ENCODE measurements around the gene HOXA10. TPM values are rescaled to one million over a fixed set of nuclear protein-coding genes. Genes with fewer than 3 reads are reported as not detected.

Gene HOXA10
- total RNA-seq, 1 experiment from 2014 or later = not detected

DNA sequence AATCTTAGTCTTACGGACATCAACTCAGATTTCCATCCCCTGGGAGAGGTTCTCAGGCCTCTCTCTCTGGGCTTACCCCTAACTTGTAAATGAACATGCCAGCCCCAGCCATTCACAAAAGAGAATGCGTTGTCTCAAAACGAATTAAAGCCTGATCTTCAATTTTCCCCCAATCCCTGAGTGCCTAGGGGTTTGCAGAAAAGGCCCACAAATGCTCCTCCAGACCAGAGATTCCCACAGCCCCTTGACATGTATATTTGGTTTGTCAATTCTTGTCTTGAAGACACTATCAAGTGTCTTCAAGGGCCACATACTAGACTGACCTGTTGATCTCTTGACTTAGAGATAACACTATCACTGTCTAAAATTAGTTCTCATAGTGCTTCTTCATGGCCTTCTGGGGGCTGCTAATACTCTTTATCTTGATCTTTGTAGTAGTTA lies 37.7 kb upstream of the HOXA10 start:
- H3K4me1 ChIP-seq (ENCODE audit: insufficient read depth, low read length) = no peaks in the 10 kb centered on the region
- WGBS (ENCODE audit: extremely low coverage, insufficient read length, low lambda C conversion rate) = no CpG with 5 or more reads among the region's 3 CpGs
- H2BK15ac ChIP-seq (ENCODE audit: low read depth, low read length) = no peak overlapping the region
- peaks cover 16 to 29% of the 10 kb centered on the region in 2 experiments for H3K4me1 Mint-ChIP-seq
- no peak overlapping the region for H2AFZ ChIP-seq (ENCODE audit: low read length)
- H4K91ac ChIP-seq (ENCODE audit: insufficient read length, low read depth, low read length) = no peak overlapping the region
- no peaks in the 10 kb centered on the region for H4K20me1 ChIP-seq (ENCODE audit: control insufficient read depth, insufficient read depth, insufficient read length)
- H3K4ac ChIP-seq (ENCODE audit: low read depth, low read length) = no peak overlapping the region
- H2BK5ac ChIP-seq (ENCODE audit: insufficient read length, low read length) = no peak overlapping the region
- H3K18ac ChIP-seq (ENCODE audit: insufficient read length, low read depth, low read length) = no peak overlapping the region
- H2BK120ac ChIP-seq (ENCODE audit: low read depth, low read length, poor library complexity, severe bottlenecking) = no peak overlapping the region
- H3T11ph ChIP-seq (ENCODE audit: low read length) = no peak overlapping the region
- no peak overlapping the region for H3K9ac ChIP-seq (ENCODE audit: extremely low read depth, insufficient read length, low read length)
- H3K14ac ChIP-seq (ENCODE audit: insufficient read depth, low read length) = no peak overlapping the region
- H3K36me3 Mint-ChIP-seq (ENCODE audit: insufficient read depth in 1 of 3, low read depth in 3 of 3) = no peaks in the 10 kb centered on the region
- no peak overlapping the region for H2BK20ac ChIP-seq (ENCODE audit: low read depth, low read length, poor library complexity, severe bottlenecking)
- no peak overlapping the region for H3K27ac Mint-ChIP-seq
- no peaks in the 10 kb centered on the region for H3K79me2 ChIP-seq (ENCODE audit: insufficient read depth, low read length)
- H3K23me2 ChIP-seq (ENCODE audit: insufficient read length, low read depth, low read length, poor library complexity, severe bottlenecking) = peaks cover 8% of the 10 kb centered on the region
- H3K27ac ChIP-seq (ENCODE audit: insufficient read length, low read depth, low read length) = no peak overlapping the region
- DNase-seq = no peak
- no peaks in the 10 kb centered on the region for H3K9me3 ChIP-seq (ENCODE audit: control insufficient read depth, low read depth, low read length)
- no peak overlapping the region for H2BK12ac ChIP-seq (ENCODE audit: insufficient read length, low read depth, low read length)
- peaks cover 100% of the 10 kb centered on the region for H3K27me3 ChIP-seq (ENCODE audit: insufficient read depth, low read length)
- no peak overlapping the region for H4K5ac ChIP-seq (ENCODE audit: insufficient read length, low read depth, low read length)
- peak overlapping the region in 1 of 2 experiments; percentile 23; a peak in 1 of 5 replicates for H3K4me3 Mint-ChIP-seq
- H3K23ac ChIP-seq (ENCODE audit: insufficient read length, low read depth, low read length) = no peak overlapping the region
- no peak overlapping the region for H2AK5ac ChIP-seq (ENCODE audit: insufficient read length, low read length)
- no peaks in the 10 kb centered on the region for H3K79me1 ChIP-seq (ENCODE audit: insufficient read depth, low read depth, low read length, poor library complexity, severe bottlenecking)
- H3K9me3 Mint-ChIP-seq = peaks cover 0 to 3% of the 10 kb centered on the region in 2 experiments; a peak in 2 of 5 replicates
- no peak overlapping the region for H3K56ac ChIP-seq (ENCODE audit: insufficient read length, low read depth, low read length)
- no peak for TF ChIP-seq CTCF (conservative IDR thresholded peaks at IDR 0.05)
- H4K8ac ChIP-seq (replicated peaks; ENCODE audit: insufficient read length, low read depth, low read length) = no peak overlapping the region
- peaks cover 100% of the 10 kb centered on the region for H3K27me3 Mint-ChIP-seq (ENCODE audit: low read depth)
- no peak overlapping the region for H3K4me2 ChIP-seq (ENCODE audit: insufficient read depth, insufficient read length, low read length)
